Loucy (cell line): ENCODE measurements around the gene MON2.

Experiments
- EZH2phosphoT487 ChIP-seq: fragments of 200-600 bp; IDR thresholded peaks from 2 replicates; pipeline ENCODE4 v1.6.1; 2018; ENCODE audit warnings: antibody characterized with exemption, mild to moderate bottlenecking, moderate library complexity, borderline replicate concordance
- TF ChIP-seq, protein P1 (sequence below): fragments of 200-600 bp; sonication (generic); conservative IDR thresholded peaks from 2 replicates; pipeline ENCODE4 v1.5.1; 2014; ENCODE audit warnings: mild to moderate bottlenecking, antibody characterized with exemption, low read length

DNA sequence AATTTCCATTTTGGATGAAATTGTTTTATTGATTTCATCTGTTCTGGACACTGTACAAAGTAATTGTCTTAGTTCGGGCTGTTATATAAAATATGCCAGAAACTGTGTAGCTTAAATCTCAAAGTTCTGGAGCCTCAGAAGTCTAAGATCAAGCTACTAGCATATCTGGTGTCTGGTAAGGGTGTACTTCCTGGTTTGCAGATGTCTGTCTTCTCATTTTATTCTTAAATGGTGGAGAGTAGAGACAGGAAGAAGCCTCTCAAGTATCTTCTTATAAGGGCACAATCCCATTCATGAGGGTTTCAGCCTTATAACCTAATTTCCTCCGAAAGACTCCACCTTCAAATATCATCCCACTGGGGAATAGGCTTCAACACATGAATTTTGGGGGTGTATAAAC is 51.3 kb downstream of the MON2 start:
- TF ChIP-seq, protein P1, sequence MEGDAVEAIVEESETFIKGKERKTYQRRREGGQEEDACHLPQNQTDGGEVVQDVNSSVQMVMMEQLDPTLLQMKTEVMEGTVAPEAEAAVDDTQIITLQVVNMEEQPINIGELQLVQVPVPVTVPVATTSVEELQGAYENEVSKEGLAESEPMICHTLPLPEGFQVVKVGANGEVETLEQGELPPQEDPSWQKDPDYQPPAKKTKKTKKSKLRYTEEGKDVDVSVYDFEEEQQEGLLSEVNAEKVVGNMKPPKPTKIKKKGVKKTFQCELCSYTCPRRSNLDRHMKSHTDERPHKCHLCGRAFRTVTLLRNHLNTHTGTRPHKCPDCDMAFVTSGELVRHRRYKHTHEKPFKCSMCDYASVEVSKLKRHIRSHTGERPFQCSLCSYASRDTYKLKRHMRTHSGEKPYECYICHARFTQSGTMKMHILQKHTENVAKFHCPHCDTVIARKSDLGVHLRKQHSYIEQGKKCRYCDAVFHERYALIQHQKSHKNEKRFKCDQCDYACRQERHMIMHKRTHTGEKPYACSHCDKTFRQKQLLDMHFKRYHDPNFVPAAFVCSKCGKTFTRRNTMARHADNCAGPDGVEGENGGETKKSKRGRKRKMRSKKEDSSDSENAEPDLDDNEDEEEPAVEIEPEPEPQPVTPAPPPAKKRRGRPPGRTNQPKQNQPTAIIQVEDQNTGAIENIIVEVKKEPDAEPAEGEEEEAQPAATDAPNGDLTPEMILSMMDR: no peak
- no peak for TF ChIP-seq EZH2phosphoT487
